Panc1 (cell line): ENCODE measurements around the gene SAMD14.

Source experiments
- CTCF ChIP-seq: fragments of 450-650 bp; IDR thresholded peaks from 2 replicates; pipeline ENCODE4 v1.5.1; 2017; ENCODE audit warnings: mild to moderate bottlenecking
- POLR2AphosphoS5 ChIP-seq: IDR thresholded peaks from 2 replicates; pipeline ENCODE4 v1.6.1; 2012; ENCODE audit warnings: mild to moderate bottlenecking, low read depth, low read length, moderate library complexity
- REST ChIP-seq, 2 experiments: IDR thresholded peaks; 2 replicates each; pipeline ENCODE4 v1.6.1; 2011 to 2012; ENCODE audit warnings: low read depth in 2 of 2, control low read depth in 1 of 2, low read length in 1 of 2, mild to moderate bottlenecking in 1 of 2, moderate library complexity in 1 of 2; ENCODE audit not compliant: insufficient read depth in 1 of 2

DNA sequence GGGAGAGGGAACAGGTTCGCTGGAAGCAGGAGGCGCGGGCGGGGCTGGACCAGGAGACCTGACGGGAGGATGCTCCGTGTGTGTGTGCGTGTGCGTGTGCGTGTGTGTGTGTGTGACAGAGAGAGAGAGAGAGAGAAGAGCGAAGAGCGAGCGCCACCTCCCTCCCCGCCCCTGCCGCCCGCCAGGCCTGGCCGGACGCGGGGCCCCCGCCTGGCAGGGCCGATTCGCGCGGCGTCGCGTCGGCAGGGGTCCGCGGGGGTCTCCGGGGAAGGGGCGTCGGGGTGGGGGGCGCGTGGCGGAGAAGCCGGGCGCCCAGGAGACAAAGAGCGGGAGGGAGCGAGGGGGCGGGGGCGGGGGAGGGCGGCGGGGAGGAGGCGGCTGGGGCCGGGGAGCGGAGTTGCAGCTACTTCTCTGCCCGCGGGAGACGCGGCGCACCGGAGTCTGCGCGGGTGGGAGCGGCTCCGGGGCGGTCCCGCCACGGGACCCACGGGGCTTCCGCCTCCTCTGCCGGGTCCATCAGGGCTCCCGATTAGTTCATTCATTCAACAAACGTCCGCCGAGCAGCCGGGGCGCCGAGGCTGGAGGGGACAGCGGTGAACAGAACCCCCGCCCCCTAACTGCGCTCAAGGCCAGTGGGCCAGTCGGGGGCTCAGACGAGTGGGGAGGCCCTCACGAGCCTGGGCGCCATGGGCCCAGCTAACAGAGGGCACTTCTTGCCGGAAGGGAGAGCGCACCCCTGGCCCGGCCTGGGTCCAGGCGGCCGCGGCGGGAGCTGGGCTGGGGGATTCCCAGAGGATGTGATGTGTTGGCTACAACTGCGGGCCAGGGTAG is at the start of gene SAMD14:
- no peak for TF ChIP-seq CTCF
- no peak for TF ChIP-seq REST (IDR thresholded peaks at IDR 0.05; ENCODE audit: insufficient read depth in 1 of 2, low read depth in 2 of 2, low read length in 1 of 2)
- no peak for TF ChIP-seq POLR2AphosphoS5
